ENCODE data around the gene EFNA5. TPM values are rescaled to one million over a fixed set of nuclear protein-coding genes. Genes with fewer than 3 reads are reported as not detected.

EFNA5 gene
- total and polyA plus RNA-seq, 10 of the 15 experiments (the other 5 are each of a cell fraction or from before 2014, with no cell fraction given) = 0.19 to 12.6 (median 3.9) TPM

- Histone ChIP-seq H3K4me3 (no peak overlapping the region), H3K79me2 (ENCODE audit: control insufficient read depth, insufficient read depth, low read length) (peaks cover 2% of the 10 kb centered on the region), H3K36me3 (ENCODE audit: control insufficient read depth in 2 of 2, insufficient read depth in 2 of 2, low read length in 1 of 2) (no peaks in the 10 kb centered on the region), H3K4me1 (ENCODE audit: control insufficient read depth, insufficient read depth, low read length) (peaks cover 23% of the 10 kb centered on the region), H4K20me1 (ENCODE audit: control insufficient read depth, insufficient read depth) (no peaks in the 10 kb centered on the region), H3K27ac (ENCODE audit: control insufficient read depth, insufficient read depth) (peak overlapping the region; percentile 50), H3K4me2 (ENCODE audit: control insufficient read depth, insufficient read depth) (peak overlapping the region; percentile 0; the same call in 1 of the 2 replicates), H3K9ac (ENCODE audit: control insufficient read depth, insufficient read depth, low read length) (no peak overlapping the region), H3K27me3 (replicated peaks in 1 of 2; ENCODE audit: control insufficient read depth in 2 of 2, insufficient read depth in 2 of 2, low read length in 1 of 2) (no peaks in the 10 kb centered on the region; a peak in 1 of 4 replicates), H3K9me3 (replicated peaks; ENCODE audit: control insufficient read depth, insufficient read depth, low read length) (no peaks in the 10 kb centered on the region), H2AFZ (ENCODE audit: control insufficient read depth, low read depth, low read length) (no peak overlapping the region)
- ChIA-PET POLR2A (interaction anchor here (0.7 to 1.5 kb wide), 7 partner anchors 8 to 89 kb away, joined by 3 to 6 read pairs (median 3); no protein-coding TSS in a partner anchor), SMC1A (ENCODE audit: uncharacterized antibody, unreplicated experiment) (interaction anchor here (0.5 to 4.6 kb wide), 34 partner anchors 9 to 197 kb away, joined by 3 to 53 read pairs (median 5); no protein-coding TSS in a partner anchor), CTCF (interaction anchor here (0.8 to 1.7 kb wide), 12 partner anchors 9 to 228 kb away, joined by 3 to 17 read pairs (median 4); no protein-coding TSS in a partner anchor), RAD21 (ENCODE audit: unreplicated experiment) (interaction anchor here (0.6 to 5.4 kb wide), 20 partner anchors 12 to 335 kb away, joined by 3 to 40 read pairs (median 4); no protein-coding TSS in a partner anchor)
- intact Hi-C loops (cut with micrococcal nuclease; ENCODE audit: unreplicated experiment) = loop anchor here (1.0 to 5.0 kb wide), 3 partner anchors 94 to 196 kb away; partner anchors contain the start of gene EFNA5
- no TSS peak for BruUV-seq (replicated peaks)
- DNase-seq (ENCODE audit: low read depth, low spot score) (peak; percentile 80), ATAC-seq (peak; percentile 90), FAIRE-seq (peak; percentile 91)
- 0% methylated on average over 1 of the region's 1 CpG for WGBS (ENCODE audit: insufficient coverage, insufficient replicate concordance, low lambda C conversion rate, missing lambda C conversion rate)
- in situ Hi-C loops (cut with MboI) = no loop called here
- TF ChIP-seq MEF2B (IDR thresholded peaks at IDR 0.05; ENCODE audit: partially characterized antibody, poor library complexity, severe bottlenecking) = peak; percentile 75
- no peak for TF ChIP-seq SP1 (IDR thresholded peaks at IDR 0.05; ENCODE audit: low read depth, low read length)
- TF ChIP-seq BHLHE40 (IDR thresholded peaks at IDR 0.05; ENCODE audit: borderline replicate concordance in 1 of 2, low read depth in 2 of 2, low read length in 1 of 2) = peak; percentile 53 to 60; a peak in 3 of 4 replicates
- TF ChIP-seq WRNIP1 (IDR thresholded peaks at IDR 0.05; ENCODE audit: borderline replicate concordance, low read depth, low read length) = no peak
- TF ChIP-seq SMAD1 (IDR thresholded peaks at IDR 0.05; ENCODE audit: low read depth, partially characterized antibody) = peak; percentile 59
- peak; percentile 66; the same call in 1 of the 2 replicates for TF ChIP-seq MTA3 (IDR thresholded peaks at IDR 0.05; ENCODE audit: borderline replicate concordance, low read length)
- peak; percentile 89 for TF ChIP-seq TBL1XR1 (IDR thresholded peaks at IDR 0.05; ENCODE audit: low read depth, low read length)
- TF ChIP-seq PAX8 (IDR thresholded peaks at IDR 0.05) = no peak
- no peak for TF ChIP-seq REST (IDR thresholded peaks at IDR 0.05; ENCODE audit: low read depth, low read length)
- TF ChIP-seq NKRF (conservative IDR thresholded peaks at IDR 0.05) = no peak
- TF ChIP-seq SMARCA5 (IDR thresholded peaks at IDR 0.05) = peak; percentile 90; the same call in 1 of the 2 replicates
- peak; percentile 88 for TF ChIP-seq MEF2A (IDR thresholded peaks at IDR 0.05; ENCODE audit: insufficient read depth, low read depth, low read length)
- TF ChIP-seq CBFB (IDR thresholded peaks at IDR 0.05; ENCODE audit: low read depth) = no peak
- peak; percentile 43; the same call in 1 of the 2 replicates for TF ChIP-seq TCF7 (IDR thresholded peaks at IDR 0.05; ENCODE audit: borderline replicate concordance)
- TF ChIP-seq E2F8 (IDR thresholded peaks at IDR 0.05; ENCODE audit: low read depth, partially characterized antibody) = no peak
Measured at GRCh38 chr5:107476783-107477182, 194.0 kb downstream of the EFNA5 start.
